DOHH2 (cell line): ENCODE results near the gene CEBPG.
A peak's percentile ranks its signal among the peaks of the same experiment; 100 is the strongest.

Experiments
- EZH2phosphoT487 ChIP-seq: fragments of 200-600 bp; sonication (generic); IDR thresholded peaks from 2 replicates; pipeline ENCODE4 v1.6.1; 2017; ENCODE audit warnings: borderline replicate concordance, mild to moderate bottlenecking, antibody characterized with exemption, low read length, moderate library complexity, mixed read lengths
- TF ChIP-seq, protein P1 (sequence below): fragments of 200-600 bp; sonication (generic); IDR thresholded peaks from one replicate; pipeline ENCODE4 v1.5.1; 2014; ENCODE audit warnings: antibody characterized with exemption, mild to moderate bottlenecking, low read depth, low read length; ENCODE audit not compliant: poor library complexity, severe bottlenecking

DNA sequence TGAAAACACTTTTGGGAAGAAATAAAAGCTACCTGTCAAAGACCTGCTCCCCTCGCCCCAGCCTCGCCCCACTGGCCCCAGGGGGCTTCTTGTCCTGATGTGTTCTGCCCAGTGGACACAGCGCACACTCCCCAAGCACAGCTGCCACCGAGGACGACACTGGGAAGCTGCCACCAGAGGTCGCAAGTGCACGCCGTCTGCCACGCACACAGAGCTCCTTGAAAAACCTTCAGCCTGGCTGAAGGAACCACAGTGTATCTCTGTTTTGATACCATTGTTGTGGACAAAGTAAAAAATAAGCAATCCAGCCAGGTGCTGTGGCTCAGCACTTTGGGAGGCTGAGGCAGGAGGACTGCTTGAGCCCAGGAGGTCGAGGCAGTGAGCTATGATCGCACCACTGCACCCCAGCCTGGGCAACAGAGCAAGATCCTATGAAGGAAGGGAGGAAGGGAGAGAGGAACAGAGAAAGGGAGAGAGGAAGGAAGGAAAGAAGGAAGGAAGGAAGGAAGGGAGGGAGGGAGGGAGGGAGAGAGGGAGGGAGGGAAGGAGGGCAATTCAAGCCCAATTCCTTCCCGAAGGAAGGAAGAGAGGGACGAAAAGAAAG is 57.3 kb downstream of the CEBPG start:
- TF ChIP-seq, protein P1, sequence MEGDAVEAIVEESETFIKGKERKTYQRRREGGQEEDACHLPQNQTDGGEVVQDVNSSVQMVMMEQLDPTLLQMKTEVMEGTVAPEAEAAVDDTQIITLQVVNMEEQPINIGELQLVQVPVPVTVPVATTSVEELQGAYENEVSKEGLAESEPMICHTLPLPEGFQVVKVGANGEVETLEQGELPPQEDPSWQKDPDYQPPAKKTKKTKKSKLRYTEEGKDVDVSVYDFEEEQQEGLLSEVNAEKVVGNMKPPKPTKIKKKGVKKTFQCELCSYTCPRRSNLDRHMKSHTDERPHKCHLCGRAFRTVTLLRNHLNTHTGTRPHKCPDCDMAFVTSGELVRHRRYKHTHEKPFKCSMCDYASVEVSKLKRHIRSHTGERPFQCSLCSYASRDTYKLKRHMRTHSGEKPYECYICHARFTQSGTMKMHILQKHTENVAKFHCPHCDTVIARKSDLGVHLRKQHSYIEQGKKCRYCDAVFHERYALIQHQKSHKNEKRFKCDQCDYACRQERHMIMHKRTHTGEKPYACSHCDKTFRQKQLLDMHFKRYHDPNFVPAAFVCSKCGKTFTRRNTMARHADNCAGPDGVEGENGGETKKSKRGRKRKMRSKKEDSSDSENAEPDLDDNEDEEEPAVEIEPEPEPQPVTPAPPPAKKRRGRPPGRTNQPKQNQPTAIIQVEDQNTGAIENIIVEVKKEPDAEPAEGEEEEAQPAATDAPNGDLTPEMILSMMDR: peak; percentile 86
- TF ChIP-seq EZH2phosphoT487: no peak
